H7 (cell line): Measurements from ENCODE around the gene LHFPL4. TPM values are rescaled to one million over a fixed set of nuclear protein-coding genes. Genes with fewer than 3 reads are reported as not detected.
"Not testable (repeated sequence)": the region's sequence is repeated elsewhere in the genome, so short reads cannot be mapped to it uniquely, and the experiment has no call there.

Experiments used
- DNase-seq: peaks from one replicate; pipeline ENCODE4 v3.0.0; 2012
- H3K27me3 ChIP-seq: 2 replicates; pipeline ENCODE4 v1.6.0; 2011; ENCODE audit warnings: mild to moderate bottlenecking, low read length; ENCODE audit not compliant: control insufficient read depth, insufficient read depth
- H3K36me3 ChIP-seq: replicated peaks from 2 replicates; pipeline ENCODE4 v1.5.1; 2011; ENCODE audit warnings: low read length; ENCODE audit not compliant: control insufficient read depth, insufficient read depth
- H3K4me3 ChIP-seq: 2 replicates; pipeline ENCODE4 v1.5.1; 2011; ENCODE audit warnings: low read depth, mild to moderate bottlenecking, control low read depth, low read length, moderate library complexity; ENCODE audit not compliant: insufficient read depth
- total RNA-seq: library from RNA; depleted of rRNA; stranded (reverse); fragments of >200 nt; shearing (Covaris generic); gene quantifications from 2 replicates; pipeline ENCODE4 v1.2.3, GENCODE V29; 2014

LHFPL4 gene
- total RNA-seq, 1 experiment from 2014 or later, result 16.1 TPM

DNA sequence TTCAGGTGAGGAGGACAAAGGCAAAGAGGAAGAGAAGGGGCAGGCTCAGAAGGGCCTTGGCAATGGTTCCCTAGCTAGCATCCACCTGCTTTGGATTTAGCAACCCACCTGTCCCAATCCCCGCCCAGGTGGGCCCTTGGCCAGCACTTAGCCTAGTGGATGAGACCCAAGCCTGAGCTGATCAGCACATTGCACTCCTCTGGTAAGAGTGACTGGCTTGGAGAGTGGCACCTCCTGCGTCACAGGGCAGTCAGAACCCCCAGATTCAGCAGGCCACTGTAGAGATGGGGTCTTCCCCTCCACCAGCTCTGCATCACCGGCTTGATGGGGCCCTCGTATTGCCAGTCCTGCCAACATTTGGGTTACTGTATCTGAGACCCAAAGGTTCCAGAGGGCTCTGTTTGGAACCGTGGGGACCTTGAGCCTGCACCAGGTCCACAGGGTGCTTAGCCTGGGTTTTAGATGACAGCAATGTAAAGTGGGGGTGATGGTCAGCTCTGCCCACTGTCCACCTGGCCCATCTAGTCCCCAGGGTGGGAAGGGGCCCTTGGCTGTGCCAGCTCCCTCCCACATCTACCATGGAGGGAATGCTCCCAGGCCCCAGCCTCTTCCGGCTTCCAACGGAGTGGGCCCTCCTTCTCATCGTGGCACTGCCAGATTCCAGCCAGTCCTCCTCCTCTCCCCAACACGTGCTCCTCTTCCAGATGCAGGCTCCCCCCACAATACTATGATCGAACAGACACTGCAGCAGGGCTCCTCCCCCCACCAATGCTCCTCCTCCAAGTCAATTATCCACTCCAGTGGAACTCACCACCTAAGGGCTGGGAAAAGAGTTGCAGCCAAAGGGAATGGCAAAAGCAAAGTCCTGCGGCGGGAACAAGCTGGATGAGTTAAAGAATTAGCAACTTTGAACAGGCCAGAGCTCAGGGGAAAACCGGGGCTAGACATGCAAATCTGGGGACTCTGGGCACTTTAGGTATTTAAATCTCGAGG is 45.7 kb downstream of the LHFPL4 start:
- Histone ChIP-seq H3K4me3 (no peak overlapping the region), H3K36me3 (no peaks in the 10 kb centered on the region), H3K27me3 (peaks cover 2% of the 10 kb centered on the region; the same call in 1 of the 2 replicates)
- DNase-seq, result no peak

DNA sequence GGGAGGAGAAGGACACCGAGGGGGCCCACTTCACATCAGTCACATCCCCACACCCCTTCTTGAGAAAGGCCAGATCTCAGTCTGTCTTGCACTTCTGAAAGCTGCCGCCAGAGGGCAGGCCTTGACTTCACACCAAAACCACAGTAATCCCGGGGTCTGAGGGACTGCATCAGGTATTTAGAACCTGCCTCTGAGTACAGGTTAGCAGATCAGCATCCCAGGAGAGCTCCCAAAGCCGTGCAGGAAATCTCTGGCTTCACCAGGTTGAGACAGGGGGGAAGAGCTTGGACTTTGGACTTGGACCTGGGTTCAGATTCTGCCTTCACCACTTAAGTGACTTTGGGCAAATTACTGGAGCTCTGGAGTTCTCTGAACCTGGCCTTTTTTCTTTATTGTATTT is 50.3 kb downstream of the LHFPL4 start:
- H3K4me3 ChIP-seq, result no peak overlapping the region
- peak; percentile 90 for DNase-seq
- no peaks in the 10 kb centered on the region for H3K36me3 ChIP-seq
- H3K27me3 ChIP-seq, result peaks cover 18% of the 10 kb centered on the region

DNA sequence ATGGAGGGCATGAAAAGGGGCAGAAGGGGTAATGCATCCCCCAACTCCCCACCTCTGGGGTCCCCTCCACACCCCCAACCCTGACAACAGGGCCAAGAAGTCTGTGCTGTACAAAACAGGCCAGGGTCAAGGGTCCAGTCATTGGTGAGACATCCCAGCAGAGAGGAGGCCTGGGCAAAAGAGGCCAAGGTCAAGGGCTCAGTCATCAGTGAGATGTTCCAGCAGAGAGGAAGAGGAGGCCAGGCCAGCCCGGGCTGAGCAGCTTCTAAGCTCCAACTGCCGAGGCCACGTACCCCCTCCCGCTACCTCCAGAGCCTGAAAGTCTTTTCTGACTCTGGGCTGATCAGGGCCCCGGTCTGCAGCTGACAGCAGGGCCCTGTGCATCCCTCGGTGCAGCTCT is 52.4 kb downstream of the LHFPL4 start:
- DNase-seq, result no peak
- Histone ChIP-seq H3K36me3 (no peaks in the 10 kb centered on the region), H3K27me3 (peaks cover 22% of the 10 kb centered on the region), H3K4me3 (no peak overlapping the region)

DNA sequence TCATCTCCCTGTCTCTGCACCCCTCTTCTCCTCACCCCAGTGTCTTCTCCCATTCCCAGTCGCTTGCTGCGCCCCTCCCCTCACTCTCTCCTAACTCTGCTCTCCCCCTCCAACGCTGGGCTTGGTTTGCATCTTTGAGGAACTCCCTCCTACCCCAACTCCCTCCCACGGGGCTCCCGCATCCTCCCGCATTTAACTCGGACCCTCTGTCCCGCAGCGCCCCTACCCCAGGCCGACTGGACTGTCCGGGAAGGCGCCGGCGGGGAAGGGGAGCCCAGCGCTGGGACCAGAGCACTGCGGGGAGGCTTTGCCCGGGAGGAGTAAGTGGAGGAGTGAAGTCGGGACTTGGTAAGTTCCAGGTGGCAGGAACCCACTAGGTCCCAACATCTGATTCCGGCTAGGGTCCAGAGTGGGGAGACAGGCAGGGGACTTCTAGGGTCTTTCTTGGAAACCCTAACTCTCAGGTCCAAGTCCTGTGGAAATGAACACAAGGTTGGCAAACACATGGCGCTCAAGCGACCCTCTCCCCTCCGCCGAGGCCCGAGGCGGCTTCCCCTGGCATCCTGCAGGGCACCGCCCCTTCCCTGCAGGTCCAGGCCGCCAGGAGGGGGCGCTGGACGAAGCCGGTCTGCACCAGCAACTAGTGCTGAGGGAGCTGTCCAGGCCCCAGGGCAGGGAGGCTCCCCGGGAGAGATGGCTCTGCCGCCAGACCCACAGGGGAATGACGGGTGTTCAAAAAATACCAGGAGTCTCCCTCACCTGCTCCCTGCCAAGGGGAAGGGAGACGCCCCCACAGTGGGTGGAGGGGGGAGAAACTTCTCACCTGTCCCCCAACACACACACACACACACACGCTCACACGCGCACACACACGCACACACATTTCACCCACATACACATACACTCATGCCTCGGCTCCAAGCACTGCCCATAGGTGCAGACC is 53.2 kb downstream of the LHFPL4 start:
- Histone ChIP-seq H3K27me3 (peaks cover 24% of the 10 kb centered on the region), H3K36me3 (no peaks in the 10 kb centered on the region), H3K4me3 (peak overlapping the region; percentile 58)
- DNase-seq, result peak; percentile 98

DNA sequence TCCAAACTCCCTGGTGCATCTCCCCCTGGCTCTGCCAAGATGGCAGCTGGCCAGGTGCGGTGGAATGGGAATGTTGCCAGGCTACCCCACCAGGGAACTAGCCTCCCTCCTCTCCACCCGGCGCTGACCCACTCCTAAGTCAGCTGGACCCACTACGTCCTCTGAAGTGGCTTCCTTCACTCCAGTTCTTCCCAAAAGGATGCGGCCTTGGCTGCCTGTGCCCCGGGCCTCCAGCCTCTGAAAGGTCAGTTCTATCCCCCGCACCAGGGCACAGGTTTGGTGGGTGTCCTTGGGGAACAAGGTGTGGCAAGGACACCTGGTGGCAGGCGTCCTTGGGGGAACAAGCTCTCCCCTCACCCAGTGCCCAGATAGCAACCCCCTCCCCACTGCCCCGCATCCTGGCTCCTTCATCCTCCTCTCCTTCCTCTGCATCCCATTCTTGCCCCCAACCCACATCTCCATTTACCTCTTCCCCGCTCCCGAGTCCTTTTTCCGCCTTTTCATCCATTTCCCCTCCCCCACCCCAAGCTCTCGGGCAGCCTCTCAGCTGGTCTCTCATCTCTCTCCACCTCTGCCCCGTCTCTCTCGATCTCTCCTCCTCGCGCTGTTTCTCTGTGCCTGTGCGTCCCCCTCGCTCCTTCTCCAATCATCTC is 54.0 kb downstream of the LHFPL4 start:
- Histone ChIP-seq H3K4me3 (peak overlapping the region; percentile 58), H3K36me3 (no peaks in the 10 kb centered on the region), H3K27me3 (peaks cover 31% of the 10 kb centered on the region)
- DNase-seq, result peak; percentile 84

DNA sequence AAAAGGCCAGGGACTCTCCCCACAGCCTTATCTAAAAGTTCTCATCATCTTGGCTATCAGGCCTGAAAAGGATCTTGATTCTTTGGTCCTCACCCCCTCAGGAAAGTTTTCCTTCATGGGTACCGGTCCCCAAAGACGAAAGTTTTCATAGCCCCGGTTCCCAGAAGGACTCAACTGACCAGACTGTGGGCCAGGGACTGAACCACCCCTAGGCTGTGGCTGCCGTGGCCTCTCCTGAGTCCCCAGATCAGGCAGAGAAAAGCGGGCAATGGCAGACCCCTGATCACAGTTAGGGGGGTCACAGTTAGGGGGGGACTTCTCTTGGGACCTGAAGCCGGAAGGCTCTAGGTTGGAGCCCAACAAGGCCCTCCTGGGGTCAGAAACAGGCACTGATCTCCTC is 54.8 kb downstream of the LHFPL4 start:
- H3K36me3 ChIP-seq, result no peaks in the 10 kb centered on the region
- peaks cover 34% of the 10 kb centered on the region for H3K27me3 ChIP-seq
- H3K4me3 ChIP-seq, result no peak overlapping the region; the same call in 1 of the 2 replicates
- no peak for DNase-seq

DNA sequence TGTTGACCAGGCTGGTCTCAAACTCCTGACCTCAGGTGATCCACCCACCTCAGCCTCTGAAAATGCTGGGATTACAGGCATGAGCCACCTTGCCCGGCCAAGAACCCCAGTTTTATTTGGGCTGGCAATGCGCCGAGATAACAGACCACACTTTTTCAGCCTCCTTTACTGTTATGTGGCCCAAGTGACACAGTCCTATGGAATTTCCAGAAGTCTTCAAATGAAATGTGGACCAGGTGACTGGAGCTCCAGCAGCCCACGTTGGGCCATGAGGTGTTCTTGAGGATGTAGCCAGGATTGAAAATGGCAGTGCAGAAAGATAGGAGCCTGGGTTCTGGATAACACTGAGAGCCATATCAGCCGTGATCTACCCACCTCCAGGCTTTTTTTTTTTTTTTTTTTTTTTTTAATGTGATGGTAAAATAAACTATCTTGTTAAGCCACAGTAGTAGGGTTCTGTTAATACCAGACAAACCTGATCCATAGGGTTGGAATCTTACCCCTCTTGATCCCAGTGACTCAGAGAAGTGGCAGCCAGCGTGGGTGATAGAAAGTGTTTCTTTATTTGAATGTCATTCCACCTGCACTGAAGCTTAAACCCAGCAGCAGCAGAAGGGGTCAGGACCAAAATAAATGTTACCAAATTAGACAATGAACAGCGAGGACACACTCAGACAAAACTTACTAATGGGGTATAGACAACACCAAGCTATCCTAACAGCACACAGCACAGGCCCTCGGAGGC is 55.6 kb downstream of the LHFPL4 start:
- no peak for DNase-seq
- H3K4me3 ChIP-seq, result no peak overlapping the region
- no peaks in the 10 kb centered on the region for H3K36me3 ChIP-seq
- H3K27me3 ChIP-seq, result peaks cover 34% of the 10 kb centered on the region

DNA sequence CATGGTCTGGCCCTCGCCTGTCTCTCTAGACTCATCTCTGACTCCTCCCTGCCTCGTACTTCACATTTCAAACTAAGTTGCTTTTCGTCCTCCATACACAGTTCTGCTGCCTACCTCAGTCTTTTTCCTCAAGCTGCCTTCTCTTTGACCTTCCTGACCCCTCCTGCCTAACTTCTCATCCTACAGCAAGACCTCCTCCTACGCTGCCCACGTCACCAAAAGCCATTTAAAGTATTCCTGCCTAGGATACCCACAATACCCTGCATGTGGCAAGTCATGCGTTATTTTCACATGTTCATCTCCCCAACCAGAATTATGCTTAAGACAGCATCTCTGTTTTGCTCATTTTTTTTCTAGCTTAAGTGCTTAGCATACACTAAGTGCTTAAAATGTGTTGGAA is 56.7 kb downstream of the LHFPL4 start:
- DNase-seq, result no peak
- Histone ChIP-seq H3K36me3 (no peaks in the 10 kb centered on the region), H3K4me3 (no peak overlapping the region), H3K27me3 (peaks cover 36% of the 10 kb centered on the region)

DNA sequence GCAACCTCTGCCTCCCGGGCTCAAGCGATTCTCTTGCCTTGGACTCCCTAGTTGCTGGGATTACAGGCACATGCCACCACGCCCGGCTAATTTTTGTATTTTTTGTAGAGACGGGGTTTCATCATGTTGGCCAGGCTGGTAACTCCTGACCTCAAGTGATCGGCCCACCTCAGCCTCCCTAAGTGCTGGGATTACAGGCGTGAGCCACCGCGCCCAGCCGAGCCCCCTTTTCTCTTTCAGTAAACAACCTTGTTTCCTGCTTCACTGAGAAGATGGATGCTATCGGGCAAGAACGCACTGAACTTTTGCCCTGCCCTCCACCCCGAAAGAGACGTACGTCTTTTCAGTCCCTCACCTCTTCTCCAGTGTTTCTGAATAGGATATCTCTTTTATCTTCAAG is 59.6 kb downstream of the LHFPL4 start:
- H3K4me3 ChIP-seq, DNase-seq, H3K36me3 ChIP-seq: not testable (repeated sequence)
- peaks cover 24% of the 10 kb centered on the region for H3K27me3 ChIP-seq

DNA sequence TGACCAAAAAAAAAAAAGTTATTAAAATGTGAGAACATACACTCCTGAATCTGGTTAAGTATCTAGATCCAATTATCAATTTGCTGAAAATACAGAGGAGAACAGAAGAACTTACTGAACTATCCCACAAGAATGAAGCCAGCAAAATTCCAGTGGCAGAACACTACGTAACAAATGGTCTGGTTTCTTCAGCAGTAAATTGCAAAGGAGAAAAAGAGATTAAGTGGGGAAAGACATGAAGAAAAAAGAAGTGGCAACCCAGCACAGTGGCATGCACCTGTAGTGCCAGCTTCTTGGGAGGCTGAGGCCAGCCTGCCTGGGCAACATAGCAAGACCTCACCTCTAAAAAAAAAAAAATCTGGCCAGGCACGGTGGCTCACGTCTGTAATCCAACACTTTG is 62.1 kb downstream of the LHFPL4 start:
- no peak for DNase-seq
- Histone ChIP-seq H3K36me3 (no peaks in the 10 kb centered on the region), H3K4me3 (no peak overlapping the region), H3K27me3 (peaks cover 14% of the 10 kb centered on the region)

DNA sequence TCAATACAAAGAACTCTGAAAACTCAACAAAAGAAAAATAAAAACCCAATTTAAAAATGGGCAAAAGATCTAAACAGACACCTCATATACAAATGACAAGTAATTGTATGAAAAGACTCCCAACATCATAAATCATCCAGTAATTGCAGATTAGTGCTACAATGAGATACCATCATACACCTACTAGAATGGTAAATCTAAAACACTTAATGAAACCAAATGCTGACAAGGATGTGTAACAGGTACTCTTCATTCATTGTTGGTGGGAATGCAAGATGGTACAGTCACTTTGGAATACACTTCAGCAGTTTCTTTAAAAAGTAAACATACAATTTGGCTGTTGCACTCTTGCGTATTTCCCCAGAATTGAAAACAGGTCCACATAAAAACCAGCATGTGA is 68.4 kb downstream of the LHFPL4 start:
- DNase-seq, result no peak
- Histone ChIP-seq H3K36me3 (peaks cover 1% of the 10 kb centered on the region), H3K27me3 (no peaks in the 10 kb centered on the region), H3K4me3 (no peak overlapping the region)

DNA sequence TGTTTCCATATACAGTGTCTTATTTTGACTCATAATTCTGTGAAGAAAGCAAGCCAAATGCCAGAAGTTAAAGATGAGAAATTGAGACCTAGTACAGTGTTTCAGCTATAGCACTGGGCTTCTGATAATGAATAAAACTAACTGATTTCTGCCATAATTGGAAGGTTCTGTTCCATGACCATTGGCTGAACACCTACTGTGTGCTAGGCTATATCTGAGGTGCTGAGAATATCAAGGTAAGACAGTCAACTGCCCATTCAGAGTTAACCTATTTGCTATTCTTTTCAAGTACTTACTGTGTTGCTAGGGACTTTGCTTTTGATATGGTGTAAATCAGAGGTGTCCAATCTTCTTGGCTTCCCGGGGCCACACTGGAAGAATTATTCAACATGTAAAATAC is 73.4 kb downstream of the LHFPL4 start:
- H3K36me3 ChIP-seq, result peaks cover 26% of the 10 kb centered on the region
- DNase-seq, result no peak
- no peak overlapping the region for H3K4me3 ChIP-seq
- H3K27me3 ChIP-seq, result no peaks in the 10 kb centered on the region

DNA sequence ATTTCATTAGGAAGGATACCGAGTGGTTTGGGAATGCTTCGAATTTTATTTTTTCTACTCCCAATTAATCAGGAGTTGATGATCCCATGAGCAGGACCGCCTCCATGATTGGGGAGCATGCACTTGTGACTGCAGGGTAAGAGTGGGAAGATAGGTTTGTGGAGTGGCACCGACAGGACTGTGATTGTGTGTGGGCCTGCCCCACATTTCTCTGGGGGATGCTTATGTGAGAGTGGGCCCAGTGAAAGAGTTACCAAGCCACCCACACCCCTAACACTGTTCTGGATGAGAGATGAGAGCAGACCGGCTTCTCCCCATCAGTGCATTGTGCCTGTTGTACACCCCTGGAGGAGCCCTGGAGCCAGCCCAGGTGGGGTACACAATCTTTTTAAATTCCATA is 76.7 kb downstream of the LHFPL4 start:
- peaks cover 50% of the 10 kb centered on the region for H3K36me3 ChIP-seq
- H3K4me3 ChIP-seq, result no peak overlapping the region
- no peaks in the 10 kb centered on the region for H3K27me3 ChIP-seq
- no peak for DNase-seq

DNA sequence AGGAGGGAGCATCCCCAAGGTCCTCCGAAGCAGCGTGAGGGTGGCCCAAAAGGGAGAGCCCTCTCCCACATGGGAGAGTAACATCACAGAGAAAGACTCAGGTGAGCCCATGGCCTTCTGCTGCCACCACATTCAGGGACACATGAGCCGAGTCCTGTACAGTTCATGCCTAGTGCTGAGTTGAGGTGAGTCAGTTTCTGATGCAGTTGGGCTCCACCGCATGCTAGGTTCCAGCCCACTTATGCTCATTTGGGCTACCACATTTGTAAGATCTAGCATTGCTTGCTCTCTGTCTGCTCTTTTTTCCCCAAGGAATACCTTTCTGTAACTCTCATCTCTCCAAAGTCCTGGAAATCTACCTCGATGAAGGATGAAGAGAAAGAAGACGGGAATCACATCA is 79.1 kb downstream of the LHFPL4 start:
- H3K4me3 ChIP-seq, result no peak overlapping the region
- peaks cover 63% of the 10 kb centered on the region for H3K36me3 ChIP-seq
- no peaks in the 10 kb centered on the region for H3K27me3 ChIP-seq
- no peak for DNase-seq
